ENCODE data around the gene ATP6V1D.

DNA sequence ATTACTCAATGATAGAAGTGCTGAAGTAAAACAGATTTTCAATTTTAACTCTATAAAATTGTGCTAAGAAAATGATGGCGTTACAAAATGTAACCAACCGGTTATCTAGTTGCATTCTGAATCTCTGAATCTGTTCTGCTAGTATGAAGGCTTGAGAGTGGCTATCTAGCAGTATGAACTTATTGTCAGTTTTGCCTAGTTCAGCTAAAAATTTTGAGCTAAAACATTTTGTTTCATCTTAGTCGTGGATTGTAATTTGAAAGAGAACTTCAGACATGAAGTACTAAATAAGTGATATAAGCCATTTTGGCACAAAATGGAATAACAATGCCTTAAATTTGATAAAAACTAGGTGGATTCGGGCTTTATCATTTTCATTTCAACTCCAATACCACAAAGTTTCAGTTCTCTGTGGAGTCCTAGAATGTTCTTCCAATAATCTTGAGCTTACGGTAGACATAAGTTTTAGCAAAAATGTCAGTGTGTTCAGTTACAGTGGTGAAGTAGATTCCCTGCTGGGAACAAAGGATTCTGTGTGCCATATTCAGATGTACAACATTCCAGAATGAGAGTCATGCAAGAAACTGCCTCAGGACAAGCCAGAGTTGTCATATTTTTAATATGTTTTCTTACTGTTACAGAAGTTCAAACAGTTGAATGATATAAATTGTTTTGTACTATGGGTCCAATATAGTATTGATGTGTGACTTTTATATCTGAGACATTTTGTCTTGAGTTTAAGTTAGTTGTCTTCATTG lies 28.1 kb downstream of the ATP6V1D start:
- TF ChIP-seq, protein P1, sequence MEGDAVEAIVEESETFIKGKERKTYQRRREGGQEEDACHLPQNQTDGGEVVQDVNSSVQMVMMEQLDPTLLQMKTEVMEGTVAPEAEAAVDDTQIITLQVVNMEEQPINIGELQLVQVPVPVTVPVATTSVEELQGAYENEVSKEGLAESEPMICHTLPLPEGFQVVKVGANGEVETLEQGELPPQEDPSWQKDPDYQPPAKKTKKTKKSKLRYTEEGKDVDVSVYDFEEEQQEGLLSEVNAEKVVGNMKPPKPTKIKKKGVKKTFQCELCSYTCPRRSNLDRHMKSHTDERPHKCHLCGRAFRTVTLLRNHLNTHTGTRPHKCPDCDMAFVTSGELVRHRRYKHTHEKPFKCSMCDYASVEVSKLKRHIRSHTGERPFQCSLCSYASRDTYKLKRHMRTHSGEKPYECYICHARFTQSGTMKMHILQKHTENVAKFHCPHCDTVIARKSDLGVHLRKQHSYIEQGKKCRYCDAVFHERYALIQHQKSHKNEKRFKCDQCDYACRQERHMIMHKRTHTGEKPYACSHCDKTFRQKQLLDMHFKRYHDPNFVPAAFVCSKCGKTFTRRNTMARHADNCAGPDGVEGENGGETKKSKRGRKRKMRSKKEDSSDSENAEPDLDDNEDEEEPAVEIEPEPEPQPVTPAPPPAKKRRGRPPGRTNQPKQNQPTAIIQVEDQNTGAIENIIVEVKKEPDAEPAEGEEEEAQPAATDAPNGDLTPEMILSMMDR (IDR thresholded peaks at IDR 0.05) = no peak
- TF ChIP-seq POLR2AphosphoS5 (IDR thresholded peaks at IDR 0.05) = no peak
- no peak for TF ChIP-seq POLR2A (IDR thresholded peaks at IDR 0.05)
